Panc1 (cell line): ENCODE data around the gene MADD. TPM values are rescaled to one million over a fixed set of nuclear protein-coding genes. Genes with fewer than 3 reads are reported as not detected.

Source experiments
- ATAC-seq: fragments of 200-7000 bp; cut with Tn5 transposase; 2 replicates; pipeline ENCODE4 v1.9.1; 2020; ENCODE audit warnings: mild to moderate bottlenecking, moderate library complexity
- BruUV-seq: library from RNA; stranded (reverse); fragments of 400-500 nt; replicated peaks from 2 replicates; lab custom pipeline; 2021; lab: Mats Ljungman, UMichigan
- CTCF ChIA-PET: fragments of 300-600 bp; sonication (Branson Sonifier 250); formaldehyde crosslinking; loops from one replicate; lab custom pipeline; 2022; ENCODE audit warnings: antibody characterized with exemption; lab: Charles Lee
- POLR2A ChIA-PET: fragments of 300-600 bp; sonication (Branson Sonifier 250); formaldehyde crosslinking; loops from one replicate; lab custom pipeline; 2022; ENCODE audit warnings: antibody characterized with exemption; lab: Charles Lee
- DNase-seq: peaks from one replicate; pipeline ENCODE4 v3.0.0-alpha.2; 2010; ENCODE audit warnings: low read depth, low spot score
- H3K27ac ChIP-seq: 2 replicates; pipeline ENCODE4 v1.5.1; 2011; ENCODE audit warnings: mild to moderate bottlenecking, low read length, inconsistent platforms
- H3K27me3 ChIP-seq: fragments of 200-500 bp; sonication (Bioruptor generic); 2 replicates; pipeline ENCODE4 v1.6.0; 2014; ENCODE audit warnings: low read length, inconsistent platforms; ENCODE audit not compliant: control insufficient read depth, insufficient read depth
- H3K36me3 ChIP-seq: fragments of 200-500 bp; sonication (Bioruptor generic); 2 replicates; pipeline ENCODE4 v1.5.1; 2014; ENCODE audit warnings: inconsistent platforms, mild to moderate bottlenecking, low read length, moderate library complexity; ENCODE audit not compliant: control insufficient read depth, insufficient read depth
- H3K4me1 ChIP-seq: 2 replicates; pipeline ENCODE4 v1.5.1; 2011; ENCODE audit warnings: inconsistent platforms, mild to moderate bottlenecking, low read length, moderate library complexity; ENCODE audit not compliant: control insufficient read depth, insufficient read depth
- H3K4me3 ChIP-seq, 2 experiments: 2 replicates each; pipeline ENCODE4 v1.5.1; 2011 to 2012; ENCODE audit warnings: low read depth in 2 of 2, low read length in 2 of 2, mild to moderate bottlenecking in 2 of 2, inconsistent platforms in 1 of 2, moderate library complexity in 1 of 2
- H3K9me3 ChIP-seq: fragments of 200-500 bp; sonication (Bioruptor generic); 2 replicates; pipeline ENCODE4 v1.5.1; 2014; ENCODE audit warnings: low read depth, mild to moderate bottlenecking, inconsistent platforms, low read length, moderate library complexity; ENCODE audit not compliant: control insufficient read depth, insufficient read depth
- POLR2AphosphoS5 ChIP-seq: IDR thresholded peaks from 2 replicates; pipeline ENCODE4 v1.6.1; 2012; ENCODE audit warnings: mild to moderate bottlenecking, low read depth, low read length, moderate library complexity
- SIN3A ChIP-seq: IDR thresholded peaks from 2 replicates; pipeline ENCODE4 v1.6.1; 2012; ENCODE audit warnings: low read depth, mild to moderate bottlenecking, low read length, moderate library complexity, borderline replicate concordance; ENCODE audit not compliant: insufficient read depth
- TCF7L2 ChIP-seq: IDR thresholded peaks from 2 replicates; pipeline ENCODE4 v1.6.1; 2011; ENCODE audit warnings: mild to moderate bottlenecking, low read depth, low read length, inconsistent platforms
- in situ Hi-C: cut with HindIII; loops from 2 replicates; pipeline ENCODE4 v1.10.0; 2016; ENCODE audit warnings: low sequenced_read_pairs, low pct_unique_long_range_greater_than_20kb
- intact Hi-C: fragments of 100-400 bp; cut with micrococcal nuclease; formaldehyde crosslinking; loops from one replicate; pipeline ENCODE4 v1.10.0; 2022; ENCODE audit not compliant: unreplicated experiment
- total RNA-seq: library from RNA; stranded (reverse); gene quantifications from one replicate; pipeline ENCODE4 v1.2.1, GENCODE V29; 2021; ENCODE audit not compliant: unreplicated experiment
- TF ChIP-seq, protein P1 (sequence below), 2 experiments: IDR thresholded peaks; 2 replicates each; pipeline ENCODE4 v1.6.1; 2011 to 2012; ENCODE audit warnings: low read depth in 2 of 2, control low read depth in 1 of 2, low read length in 1 of 2, mild to moderate bottlenecking in 1 of 2, moderate library complexity in 1 of 2; ENCODE audit not compliant: insufficient read depth in 1 of 2
- TF ChIP-seq, protein P2 (sequence below): fragments of 450-650 bp; IDR thresholded peaks from 2 replicates; pipeline ENCODE4 v1.5.1; 2017; ENCODE audit warnings: mild to moderate bottlenecking

MADD gene
- total RNA-seq, 1 experiment from 2014 or later: 51.1 TPM

DNA sequence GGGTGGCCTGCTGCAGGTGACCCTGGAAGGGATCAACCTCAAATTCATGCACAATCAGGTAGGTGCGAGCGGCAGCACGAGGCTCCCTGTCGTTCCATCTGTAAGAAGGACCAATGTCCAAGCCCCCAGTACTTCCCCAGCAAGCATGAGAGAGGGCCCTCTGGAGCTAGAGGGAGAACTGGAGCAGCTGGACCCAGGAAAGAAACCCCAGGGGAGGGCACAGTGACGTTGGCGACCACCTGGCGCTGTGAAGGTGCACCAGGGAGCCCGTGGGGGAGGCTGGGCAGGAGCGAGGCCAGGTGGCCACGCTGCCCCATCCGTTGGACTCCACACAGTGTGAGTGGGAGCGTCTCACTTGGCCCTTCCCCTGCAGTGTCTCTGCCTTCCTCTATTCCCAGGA lies 54.6 kb downstream of the MADD start:
- in situ Hi-C loops: no loop called here
- TF ChIP-seq, protein P1, sequence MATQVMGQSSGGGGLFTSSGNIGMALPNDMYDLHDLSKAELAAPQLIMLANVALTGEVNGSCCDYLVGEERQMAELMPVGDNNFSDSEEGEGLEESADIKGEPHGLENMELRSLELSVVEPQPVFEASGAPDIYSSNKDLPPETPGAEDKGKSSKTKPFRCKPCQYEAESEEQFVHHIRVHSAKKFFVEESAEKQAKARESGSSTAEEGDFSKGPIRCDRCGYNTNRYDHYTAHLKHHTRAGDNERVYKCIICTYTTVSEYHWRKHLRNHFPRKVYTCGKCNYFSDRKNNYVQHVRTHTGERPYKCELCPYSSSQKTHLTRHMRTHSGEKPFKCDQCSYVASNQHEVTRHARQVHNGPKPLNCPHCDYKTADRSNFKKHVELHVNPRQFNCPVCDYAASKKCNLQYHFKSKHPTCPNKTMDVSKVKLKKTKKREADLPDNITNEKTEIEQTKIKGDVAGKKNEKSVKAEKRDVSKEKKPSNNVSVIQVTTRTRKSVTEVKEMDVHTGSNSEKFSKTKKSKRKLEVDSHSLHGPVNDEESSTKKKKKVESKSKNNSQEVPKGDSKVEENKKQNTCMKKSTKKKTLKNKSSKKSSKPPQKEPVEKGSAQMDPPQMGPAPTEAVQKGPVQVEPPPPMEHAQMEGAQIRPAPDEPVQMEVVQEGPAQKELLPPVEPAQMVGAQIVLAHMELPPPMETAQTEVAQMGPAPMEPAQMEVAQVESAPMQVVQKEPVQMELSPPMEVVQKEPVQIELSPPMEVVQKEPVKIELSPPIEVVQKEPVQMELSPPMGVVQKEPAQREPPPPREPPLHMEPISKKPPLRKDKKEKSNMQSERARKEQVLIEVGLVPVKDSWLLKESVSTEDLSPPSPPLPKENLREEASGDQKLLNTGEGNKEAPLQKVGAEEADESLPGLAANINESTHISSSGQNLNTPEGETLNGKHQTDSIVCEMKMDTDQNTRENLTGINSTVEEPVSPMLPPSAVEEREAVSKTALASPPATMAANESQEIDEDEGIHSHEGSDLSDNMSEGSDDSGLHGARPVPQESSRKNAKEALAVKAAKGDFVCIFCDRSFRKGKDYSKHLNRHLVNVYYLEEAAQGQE (IDR thresholded peaks at IDR 0.05; ENCODE audit: insufficient read depth in 1 of 2, low read depth in 2 of 2, low read length in 1 of 2): no peak
- TF ChIP-seq POLR2AphosphoS5 (no peak), TCF7L2 (no peak), SIN3A (no peak)
- TF ChIP-seq, protein P2, sequence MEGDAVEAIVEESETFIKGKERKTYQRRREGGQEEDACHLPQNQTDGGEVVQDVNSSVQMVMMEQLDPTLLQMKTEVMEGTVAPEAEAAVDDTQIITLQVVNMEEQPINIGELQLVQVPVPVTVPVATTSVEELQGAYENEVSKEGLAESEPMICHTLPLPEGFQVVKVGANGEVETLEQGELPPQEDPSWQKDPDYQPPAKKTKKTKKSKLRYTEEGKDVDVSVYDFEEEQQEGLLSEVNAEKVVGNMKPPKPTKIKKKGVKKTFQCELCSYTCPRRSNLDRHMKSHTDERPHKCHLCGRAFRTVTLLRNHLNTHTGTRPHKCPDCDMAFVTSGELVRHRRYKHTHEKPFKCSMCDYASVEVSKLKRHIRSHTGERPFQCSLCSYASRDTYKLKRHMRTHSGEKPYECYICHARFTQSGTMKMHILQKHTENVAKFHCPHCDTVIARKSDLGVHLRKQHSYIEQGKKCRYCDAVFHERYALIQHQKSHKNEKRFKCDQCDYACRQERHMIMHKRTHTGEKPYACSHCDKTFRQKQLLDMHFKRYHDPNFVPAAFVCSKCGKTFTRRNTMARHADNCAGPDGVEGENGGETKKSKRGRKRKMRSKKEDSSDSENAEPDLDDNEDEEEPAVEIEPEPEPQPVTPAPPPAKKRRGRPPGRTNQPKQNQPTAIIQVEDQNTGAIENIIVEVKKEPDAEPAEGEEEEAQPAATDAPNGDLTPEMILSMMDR: no peak
- no peak for DNase-seq
- ATAC-seq: no peak
- no peaks in the 10 kb centered on the region for H3K9me3 ChIP-seq
- ChIA-PET CTCF (no interaction called here), POLR2A (no interaction called here)
- no peaks in the 10 kb centered on the region for H3K4me1 ChIP-seq
- no peaks in the 10 kb centered on the region for H3K27me3 ChIP-seq
- no peak overlapping the region for H3K4me3 ChIP-seq
- no peak overlapping the region for H3K27ac ChIP-seq
- BruUV-seq: no TSS peak
- intact Hi-C loops: no loop called here
- H3K36me3 ChIP-seq: no peaks in the 10 kb centered on the region

DNA sequence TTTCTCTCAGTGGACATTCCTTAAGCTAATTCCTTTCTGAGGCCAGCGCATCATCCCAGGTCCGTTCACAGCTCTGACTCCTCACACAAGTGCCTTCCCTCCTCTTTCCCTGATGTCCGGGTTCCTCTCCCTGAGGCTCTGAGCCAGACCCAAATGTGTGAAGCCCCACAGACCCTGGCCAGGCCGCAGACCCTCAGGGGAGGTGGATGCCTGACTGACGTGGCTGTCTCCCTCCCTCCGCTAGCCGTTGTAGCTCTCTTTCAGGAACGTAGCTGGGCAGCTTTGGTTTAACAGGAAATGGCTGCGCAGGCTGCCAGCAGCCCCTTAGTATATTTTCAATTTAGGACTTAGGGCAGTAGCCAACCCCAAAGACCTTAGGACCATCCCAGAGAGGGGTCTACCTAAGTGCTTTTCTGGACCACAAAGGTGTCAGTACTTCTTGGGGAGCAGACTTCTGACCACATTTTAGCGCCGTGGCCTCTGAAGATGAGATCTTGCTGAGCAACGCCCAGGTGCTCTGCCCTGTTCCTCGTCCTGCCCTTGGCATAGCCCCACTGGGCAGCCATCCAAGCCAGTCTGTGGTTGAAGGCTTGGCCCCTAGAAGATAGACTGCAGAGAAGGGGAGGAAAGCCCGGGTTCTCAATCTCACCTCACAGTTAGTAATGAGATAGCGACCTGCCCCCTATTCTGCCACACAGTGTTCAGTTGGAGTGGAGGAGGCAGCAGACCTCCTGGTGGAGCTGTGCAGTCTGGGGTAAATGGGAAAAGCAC lies 55.5 kb downstream of the MADD start:
- ChIA-PET CTCF (no interaction called here), POLR2A (no interaction called here)
- H3K9me3 ChIP-seq: no peaks in the 10 kb centered on the region
- no peak overlapping the region for H3K4me3 ChIP-seq
- no peak for DNase-seq
- H3K4me1 ChIP-seq: no peaks in the 10 kb centered on the region
- TF ChIP-seq, protein P1 (IDR thresholded peaks at IDR 0.05; ENCODE audit: insufficient read depth in 1 of 2, low read depth in 2 of 2, low read length in 1 of 2): no peak
- TF ChIP-seq, protein P2: no peak
- TF ChIP-seq TCF7L2: no peak
- TF ChIP-seq POLR2AphosphoS5: no peak
- no peak for TF ChIP-seq SIN3A
- H3K36me3 ChIP-seq: no peaks in the 10 kb centered on the region
- BruUV-seq: no TSS peak
- no peak for ATAC-seq
- intact Hi-C loops (no loop called here), in situ Hi-C loops (no loop called here)
- no peak overlapping the region for H3K27ac ChIP-seq
- H3K27me3 ChIP-seq: no peaks in the 10 kb centered on the region
